A673 (cell line): ENCODE measurements around the gene LRRTM3. TPM values are rescaled to one million over a fixed set of nuclear protein-coding genes. Genes with fewer than 3 reads are reported as not detected.

Source experiments
- BruUV-seq: library from RNA; stranded (reverse); fragments of 400-500 nt; replicated peaks from 2 replicates; lab custom pipeline; 2021; lab: Mats Ljungman, UMichigan
- CTCF ChIA-PET: fragments of 300-600 bp; sonication (Branson Sonifier 250); formaldehyde crosslinking; loops from one replicate; lab custom pipeline; 2022; ENCODE audit warnings: antibody characterized with exemption; lab: Charles Lee
- POLR2A ChIA-PET: fragments of 300-600 bp; sonication (Branson Sonifier 250); formaldehyde crosslinking; loops from one replicate; lab custom pipeline; 2022; ENCODE audit warnings: antibody characterized with exemption; ENCODE audit not compliant: low non-redundant PET; lab: Charles Lee
- DNase-seq: peaks from one replicate; pipeline ENCODE4 v3.0.0-alpha.2; 2015; ENCODE audit warnings: low spot score
- H3K27ac ChIP-seq: fragments of 200-600 bp; sonication (generic); 2 replicates; pipeline ENCODE4 v1.5.1; 2016; ENCODE audit warnings: mixed run types, low read depth, mild to moderate bottlenecking, mixed read lengths, antibody characterized with exemption, low read length; ENCODE audit not compliant: poor library complexity, severe bottlenecking
- H3K27me3 ChIP-seq: fragments of 200-600 bp; sonication (generic); replicated peaks from 2 replicates; pipeline ENCODE4 v1.6.1; 2017; ENCODE audit warnings: mixed run types, low read depth, mild to moderate bottlenecking, mixed read lengths, antibody characterized with exemption, low read length; ENCODE audit not compliant: insufficient read depth, poor library complexity
- H3K36me3 ChIP-seq: fragments of 200-600 bp; sonication (generic); 2 replicates; pipeline ENCODE4 v1.6.1; 2016; ENCODE audit warnings: mixed run types, mild to moderate bottlenecking, mixed read lengths, antibody characterized with exemption, low read length; ENCODE audit not compliant: insufficient read depth, poor library complexity, severe bottlenecking
- H3K4me1 ChIP-seq: fragments of 200-600 bp; sonication (generic); 2 replicates; pipeline ENCODE4 v1.6.1; 2017; ENCODE audit warnings: mixed run types, mild to moderate bottlenecking, mixed read lengths, antibody characterized with exemption, low read length; ENCODE audit not compliant: insufficient read depth, poor library complexity, severe bottlenecking
- H3K4me3 ChIP-seq: fragments of 200-600 bp; sonication (generic); 2 replicates; pipeline ENCODE4 v1.5.1; 2016; ENCODE audit warnings: low read depth, mixed run types, mild to moderate bottlenecking, mixed read lengths, low read length; ENCODE audit not compliant: poor library complexity, severe bottlenecking
- H3K9me3 ChIP-seq: fragments of 200-600 bp; sonication (generic); 2 replicates; pipeline ENCODE4 v1.6.1; 2016; ENCODE audit warnings: mixed run types, low read depth, mild to moderate bottlenecking, mixed read lengths, antibody characterized with exemption, low read length; ENCODE audit not compliant: poor library complexity, severe bottlenecking
- CTCF ChIP-seq: fragments of 300-800, 200-600 bp; sonication (generic); conservative IDR thresholded peaks from 2 replicates; pipeline ENCODE4 v1.5.1; 2017; ENCODE audit warnings: low read depth, mild to moderate bottlenecking, antibody characterized with exemption, low read length, moderate library complexity, mixed read lengths
- EZH2 ChIP-seq: fragments of 200-600 bp; sonication (generic); IDR thresholded peaks from 2 replicates; pipeline ENCODE4 v1.6.1; 2017; ENCODE audit warnings: borderline replicate concordance, low read depth, mild to moderate bottlenecking, mixed read lengths, antibody characterized with exemption, low read length; ENCODE audit not compliant: poor library complexity, severe bottlenecking
- intact Hi-C: fragments of 100-400 bp; cut with micrococcal nuclease; formaldehyde crosslinking; loops from one replicate; pipeline ENCODE4 v1.10.0; 2022; ENCODE audit not compliant: unreplicated experiment
- total RNA-seq: library from RNA; stranded (reverse); gene quantifications from 2 replicates; pipeline ENCODE4 v1.2.3, GENCODE V29; 2021

The LRRTM3 gene
- total RNA-seq, 1 experiment from 2014 or later = not detected

- POLR2A ChIA-PET = no interaction called here
- Histone ChIP-seq H3K27me3 (no peaks in the 10 kb centered on the region), H3K4me1 (no peaks in the 10 kb centered on the region), H3K4me3 (no peak overlapping the region), H3K9me3 (no peaks in the 10 kb centered on the region), H3K27ac (no peak overlapping the region), H3K36me3 (no peaks in the 10 kb centered on the region)
- DNase-seq = no peak
- no TSS peak for BruUV-seq
- intact Hi-C loops = no loop called here
- CTCF ChIA-PET = interaction anchor here (0.6 kb wide), 1 partner anchor 9 kb away, joined by 3 read pairs; no protein-coding TSS in a partner anchor
- TF ChIP-seq EZH2 (no peak), CTCF (no peak)
Measured at GRCh38 chr10:67005981-67006380, 80.1 kb downstream of the LRRTM3 start.

DNA sequence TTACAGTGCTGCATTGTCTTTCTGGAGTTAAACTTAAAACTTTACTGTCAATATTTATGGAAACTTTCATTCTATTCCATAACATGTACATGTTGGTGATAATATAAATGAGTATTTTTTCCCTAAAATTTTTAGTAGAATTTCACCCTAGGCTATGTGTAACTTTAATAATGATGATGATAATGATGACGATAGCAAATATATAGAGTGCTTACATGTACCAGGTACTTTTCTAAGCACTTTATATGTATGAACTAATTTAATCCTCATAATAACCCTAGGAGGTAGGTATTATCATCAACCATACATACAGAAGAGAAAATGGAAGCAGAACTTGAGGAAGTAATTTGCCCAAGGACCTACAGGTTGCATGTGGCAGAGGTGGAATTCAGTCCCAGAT, 85.6 kb downstream of the LRRTM3 start:
- H3K4me3 ChIP-seq = no peak overlapping the region
- no TSS peak for BruUV-seq
- DNase-seq = no peak
- ChIA-PET POLR2A (no interaction called here), CTCF (no interaction called here)
- H3K4me1 ChIP-seq = no peaks in the 10 kb centered on the region
- intact Hi-C loops = no loop called here
- H3K36me3 ChIP-seq = no peaks in the 10 kb centered on the region
- H3K9me3 ChIP-seq = no peaks in the 10 kb centered on the region
- no peak for TF ChIP-seq CTCF
- no peak for TF ChIP-seq EZH2
- H3K27me3 ChIP-seq = no peaks in the 10 kb centered on the region
- H3K27ac ChIP-seq = no peak overlapping the region

DNA sequence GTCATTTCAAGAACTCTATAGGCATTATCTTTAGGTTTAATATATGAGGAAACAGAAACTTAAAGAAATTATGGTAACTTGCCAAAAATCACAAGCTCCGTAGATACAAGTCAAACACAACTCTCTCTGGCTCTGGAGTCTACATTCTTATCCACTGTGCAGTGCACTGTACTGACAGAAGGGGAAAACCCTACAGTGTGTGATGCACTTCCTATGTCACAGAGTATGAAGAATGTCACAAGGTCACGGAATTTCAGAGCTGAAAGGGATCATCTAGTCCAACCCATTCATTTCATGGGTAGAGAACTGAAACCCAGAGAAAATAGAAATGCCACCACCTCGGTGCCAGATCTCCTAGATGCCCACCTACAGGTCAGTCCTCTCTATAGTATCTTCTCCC, 86.1 kb downstream of the LRRTM3 start:
- Histone ChIP-seq H3K4me1 (no peaks in the 10 kb centered on the region), H3K36me3 (no peaks in the 10 kb centered on the region), H3K4me3 (no peak overlapping the region), H3K9me3 (no peaks in the 10 kb centered on the region), H3K27me3 (no peaks in the 10 kb centered on the region), H3K27ac (no peak overlapping the region)
- ChIA-PET CTCF (no interaction called here), POLR2A (no interaction called here)
- intact Hi-C loops = no loop called here
- no peak for DNase-seq
- TF ChIP-seq EZH2 (no peak), CTCF (no peak)
- BruUV-seq = no TSS peak
